GM23248 (cell line): ENCODE measurements around the gene ZNRF4. TPM values are rescaled to one million over a fixed set of nuclear protein-coding genes. Genes with fewer than 3 reads are reported as not detected.

Source experiments
- DNase-seq: peaks from one replicate; pipeline ENCODE4 v3.0.0-alpha.2; 2015
- H2AFZ ChIP-seq: fragments of 200-600 bp; sonication (generic); 2 replicates; pipeline ENCODE4 v1.6.1; 2016; ENCODE audit warnings: antibody characterized with exemption
- H3F3A ChIP-seq: fragments of 200-600 bp; sonication (generic); 2 replicates; pipeline ENCODE4 v1.6.1; 2016; ENCODE audit warnings: mild to moderate bottlenecking, antibody characterized with exemption, mixed run types; ENCODE audit not compliant: insufficient read depth
- H3K27ac ChIP-seq: fragments of 200-600 bp; sonication (generic); 2 replicates; pipeline ENCODE4 v1.5.1; 2016; ENCODE audit warnings: mild to moderate bottlenecking
- H3K27me3 ChIP-seq: fragments of 200-600 bp; sonication (generic); replicated peaks from 2 replicates; pipeline ENCODE4 v1.6.1; 2016; ENCODE audit warnings: mild to moderate bottlenecking; ENCODE audit not compliant: insufficient read depth
- H3K36me3 ChIP-seq: fragments of 200-600 bp; sonication (generic); 2 replicates; pipeline ENCODE4 v1.6.1; 2016; ENCODE audit warnings: low read depth, mild to moderate bottlenecking
- H3K4me1 ChIP-seq: fragments of 200-600 bp; sonication (generic); 2 replicates; pipeline ENCODE4 v1.6.1; 2016; ENCODE audit warnings: mild to moderate bottlenecking; ENCODE audit not compliant: insufficient read depth
- H3K4me2 ChIP-seq: fragments of 200-600 bp; sonication (generic); one replicate; pipeline ENCODE4 v1.6.1; 2016; ENCODE audit warnings: mild to moderate bottlenecking; ENCODE audit not compliant: unreplicated experiment
- H3K4me3 ChIP-seq: fragments of 200-600 bp; sonication (generic); 2 replicates; pipeline ENCODE4 v1.5.1; 2016; ENCODE audit warnings: mild to moderate bottlenecking
- H3K79me2 ChIP-seq: fragments of 200-600 bp; sonication (generic); 2 replicates; pipeline ENCODE4 v1.6.1; 2016; ENCODE audit warnings: mild to moderate bottlenecking; ENCODE audit not compliant: insufficient read depth
- H3K9ac ChIP-seq: fragments of 200-600 bp; sonication (generic); 2 replicates; pipeline ENCODE4 v1.6.1; 2016; ENCODE audit warnings: mild to moderate bottlenecking
- H3K9me2 ChIP-seq: fragments of 200-600 bp; sonication (generic); 2 replicates; pipeline ENCODE4 v1.6.1; 2016; ENCODE audit warnings: mixed run types, mild to moderate bottlenecking, moderate library complexity; ENCODE audit not compliant: insufficient read depth
- H3K9me3 ChIP-seq: fragments of 200-600 bp; sonication (generic); one replicate; pipeline ENCODE4 v1.6.1; 2017; ENCODE audit warnings: low read depth
- H4K20me1 ChIP-seq: fragments of 200-600 bp; sonication (generic); 2 replicates; pipeline ENCODE4 v1.6.0; 2016; ENCODE audit not compliant: insufficient read depth
- EZH2 ChIP-seq: fragments of 200-600 bp; sonication (generic); IDR thresholded peaks from 2 replicates; pipeline ENCODE4 v1.6.1; 2018; ENCODE audit warnings: antibody characterized with exemption, mild to moderate bottlenecking; ENCODE audit not compliant: insufficient read depth, poor library complexity, severe bottlenecking
- EZH2phosphoT487 ChIP-seq: fragments of 200-600 bp; sonication (generic); IDR thresholded peaks from 2 replicates; pipeline ENCODE4 v1.6.1; 2018; ENCODE audit warnings: antibody characterized with exemption, moderate library complexity, mild to moderate bottlenecking, low read depth; ENCODE audit not compliant: insufficient read depth
- WGBS, 2 experiments: methylation state at CpG; one replicate each; pipeline ENCODE4 v1.1.6; 2015 to 2017; ENCODE audit warnings: low lambda C conversion rate in 2 of 2, low coverage in 1 of 2; ENCODE audit errors: missing lambda C conversion rate in 2 of 2; 5-methylcytosine and 5-hydroxymethylcytosine counted together
- in situ Hi-C: fragments of 300-500 bp; cut with MboI; formaldehyde crosslinking; loops from 2 replicates; pipeline ENCODE4 v1.15.0; 2020
- polyA plus RNA-seq: library from polyadenylated mRNA; unstranded; fragments of >200 nt; fragmentation: Nextera tagmentation; extraction: Ambion mirVana; gene quantifications from 2 replicates; pipeline ENCODE4 v1.2.1, GENCODE V29; 2016
- total RNA-seq: library from RNA; depleted of rRNA; stranded (reverse); fragments of >200 nt; shearing (Covaris generic); gene quantifications from 2 replicates; pipeline ENCODE4 v1.2.3, GENCODE V29; 2014

ZNRF4 gene
- total and polyA plus RNA-seq, 2 experiments from 2014 or later = not detected

- TF ChIP-seq EZH2 (no peak), EZH2phosphoT487 (no peak)
- in situ Hi-C loops = no loop called here
- Histone ChIP-seq H3K27me3 (peaks cover 8% of the 10 kb centered on the region; the same call in 1 of the 2 replicates), H3K9me3 (no peaks in the 10 kb centered on the region), H3K4me3 (no peak overlapping the region), H3K9me2 (no peaks in the 10 kb centered on the region), H3K4me2 (no peak overlapping the region), H3K4me1 (no peaks in the 10 kb centered on the region), H4K20me1 (no peaks in the 10 kb centered on the region), H3K9ac (no peak overlapping the region), H3K79me2 (no peaks in the 10 kb centered on the region), H2AFZ (no peak overlapping the region), H3K36me3 (no peaks in the 10 kb centered on the region), H3F3A (no peaks in the 10 kb centered on the region), H3K27ac (no peak overlapping the region)
- 54 to 55% methylated on average over 15 of the region's 15 CpGs for WGBS, 2 experiments
- no peak for DNase-seq
Observed at GRCh38 chr19:5448374-5448773, 6.8 kb upstream of the ZNRF4 start.

- no peak overlapping the region for H3K27ac ChIP-seq
- no peaks in the 10 kb centered on the region for H3K9me3 ChIP-seq
- no peak overlapping the region for H3K4me2 ChIP-seq
- H3K9me2 ChIP-seq = no peaks in the 10 kb centered on the region
- H3F3A ChIP-seq = no peaks in the 10 kb centered on the region
- H3K4me1 ChIP-seq = no peaks in the 10 kb centered on the region
- H3K79me2 ChIP-seq = no peaks in the 10 kb centered on the region
- no peak for DNase-seq
- no peak overlapping the region for H3K9ac ChIP-seq
- H4K20me1 ChIP-seq = no peaks in the 10 kb centered on the region
- H2AFZ ChIP-seq = no peak overlapping the region
- peaks cover 8% of the 10 kb centered on the region; the same call in 1 of the 2 replicates for H3K27me3 ChIP-seq
- TF ChIP-seq EZH2 = no peak
- no peak for TF ChIP-seq EZH2phosphoT487
- WGBS, 2 experiments = 30 to 34% methylated on average over 8 to 9 of the region's 9 CpGs
- no peaks in the 10 kb centered on the region for H3K36me3 ChIP-seq
- H3K4me3 ChIP-seq = no peak overlapping the region
- in situ Hi-C loops = no loop called here
Observed at GRCh38 chr19:5450482-5451126, 4.6 kb upstream of the ZNRF4 start.

DNA sequence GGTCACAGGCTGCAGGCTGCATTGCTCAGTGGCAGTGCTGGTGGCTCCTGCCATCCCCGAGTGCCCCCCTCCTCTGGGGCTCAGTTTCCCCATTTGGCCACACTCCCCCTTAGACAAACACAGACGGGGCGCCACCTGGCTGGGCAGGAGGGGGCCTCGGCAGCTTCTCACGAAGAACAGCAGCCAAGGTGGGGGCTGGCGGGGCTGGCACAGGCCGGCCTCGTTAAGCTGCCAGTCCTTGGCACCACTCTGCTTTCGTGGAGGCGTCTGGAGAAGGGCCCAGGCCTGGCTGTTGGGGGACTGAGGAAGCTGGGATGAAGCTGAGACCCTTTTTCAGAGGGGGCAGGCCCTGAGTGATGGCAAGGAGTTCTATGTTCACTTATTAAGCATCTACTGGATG lies 3.7 kb upstream of the ZNRF4 start:
- Histone ChIP-seq H3K9ac (no peak overlapping the region), H3K27ac (no peak overlapping the region), H4K20me1 (no peaks in the 10 kb centered on the region), H3K9me3 (no peaks in the 10 kb centered on the region), H3K9me2 (no peaks in the 10 kb centered on the region), H3K36me3 (no peaks in the 10 kb centered on the region), H2AFZ (no peak overlapping the region), H3K4me1 (no peaks in the 10 kb centered on the region), H3K27me3 (peaks cover 8% of the 10 kb centered on the region; the same call in 1 of the 2 replicates), H3K4me3 (no peak overlapping the region), H3K4me2 (no peak overlapping the region), H3K79me2 (no peaks in the 10 kb centered on the region), H3F3A (no peaks in the 10 kb centered on the region)
- no peak for DNase-seq
- no peak for TF ChIP-seq EZH2phosphoT487
- no peak for TF ChIP-seq EZH2
- 25% methylated on average over 10 of the region's 10 CpGs for WGBS, 2 experiments
- in situ Hi-C loops = no loop called here

DNA sequence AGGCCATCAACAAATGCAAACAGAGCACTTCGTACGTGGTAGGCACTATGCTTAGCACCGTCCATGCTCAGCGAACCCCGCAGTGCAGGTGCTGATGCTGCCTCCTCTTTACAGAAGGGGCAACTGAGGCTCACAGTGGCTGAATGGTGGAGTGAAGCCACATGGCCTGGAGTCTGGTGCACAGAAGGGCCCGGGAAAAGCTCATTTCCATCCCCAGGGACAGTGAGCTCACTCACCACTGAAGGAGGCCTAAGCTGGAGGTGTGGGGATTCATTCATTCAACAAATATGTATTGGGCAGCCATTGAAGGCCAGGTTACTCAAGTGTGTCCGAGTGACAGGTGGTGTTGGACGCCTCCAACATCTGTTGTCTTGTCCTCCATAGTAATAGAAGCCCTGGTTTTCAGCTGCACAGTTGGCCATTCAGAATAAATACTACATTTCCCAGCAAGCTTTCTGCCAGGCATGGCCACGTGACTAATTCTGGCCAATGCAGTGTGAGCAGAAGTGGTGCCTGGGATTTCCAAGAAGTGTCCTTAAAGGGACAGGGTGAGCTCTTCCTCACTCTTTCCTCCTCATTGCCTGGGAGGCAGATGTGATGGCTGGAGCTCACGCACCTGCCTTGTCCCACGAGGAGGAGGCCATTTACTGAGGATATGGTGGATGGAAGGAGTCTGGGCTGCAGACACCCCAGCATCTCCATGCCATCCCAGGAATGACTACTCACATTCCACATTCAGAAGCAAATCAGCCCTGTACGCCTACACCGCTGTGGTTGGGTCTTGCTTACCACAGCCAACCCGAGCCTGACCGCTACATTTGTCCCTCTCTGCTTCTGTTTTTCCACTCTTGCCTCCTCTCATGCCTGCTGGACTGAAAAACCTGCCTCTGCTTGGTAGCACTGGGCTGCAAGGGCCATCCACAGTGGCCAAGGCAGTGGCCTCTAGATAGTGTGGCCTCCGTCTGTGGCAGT lies 2.3 kb upstream of the ZNRF4 start:
- Histone ChIP-seq H3K4me1 (no peaks in the 10 kb centered on the region), H3K27ac (no peak overlapping the region), H3K79me2 (no peaks in the 10 kb centered on the region), H3K9me3 (no peaks in the 10 kb centered on the region), H3K27me3 (peaks cover 8% of the 10 kb centered on the region; the same call in 1 of the 2 replicates), H3K36me3 (no peaks in the 10 kb centered on the region), H3K4me2 (no peak overlapping the region), H4K20me1 (no peaks in the 10 kb centered on the region), H3K9me2 (no peaks in the 10 kb centered on the region), H3F3A (no peaks in the 10 kb centered on the region), H3K4me3 (no peak overlapping the region), H2AFZ (no peak overlapping the region), H3K9ac (no peak overlapping the region)
- 74 to 75% methylated on average over 16 of the region's 16 CpGs for whole genome bisulfite sequencing, 2 experiments
- TF ChIP-seq EZH2 = no peak
- no peak for TF ChIP-seq EZH2phosphoT487
- in situ Hi-C loops = no loop called here
- peak; percentile 41 for DNase-seq
